PC-9 (cell line): ENCODE measurements around the gene XAB2. TPM values are rescaled to one million over a fixed set of nuclear protein-coding genes. Genes with fewer than 3 reads are reported as not detected.

ENCODE experiments used
- BruUV-seq: library from RNA; stranded (reverse); fragments of 400-500 nt; replicated peaks from 2 replicates; lab custom pipeline; 2021; lab: Mats Ljungman, UMichigan
- CTCF ChIA-PET: fragments of 300-600 bp; sonication (Branson Sonifier 250); formaldehyde crosslinking; loops from one replicate; lab custom pipeline; 2022; ENCODE audit warnings: antibody characterized with exemption; lab: Charles Lee
- POLR2A ChIA-PET: fragments of 300-600 bp; sonication (Branson Sonifier 250); formaldehyde crosslinking; loops from one replicate; lab custom pipeline; 2022; ENCODE audit warnings: antibody characterized with exemption; ENCODE audit not compliant: unreplicated experiment; lab: Charles Lee
- DNase-seq, 2 experiments: peaks; one replicate each; pipeline versions ENCODE4 v3.0.0 to v3.0.0-alpha.2; 2015 to 2022; ENCODE audit warnings: mixed read lengths in 1 of 2
- H2AFZ ChIP-seq: fragments of 200-600 bp; sonication (generic); 2 replicates; pipeline ENCODE4 v1.8.1; 2017; ENCODE audit warnings: antibody characterized with exemption
- H3F3A ChIP-seq: fragments of 200-600 bp; sonication (generic); 2 replicates; pipeline ENCODE4 v1.8.1; 2017; ENCODE audit warnings: antibody characterized with exemption, mild to moderate bottlenecking, low read depth; ENCODE audit not compliant: insufficient read depth
- H3K27ac ChIP-seq: fragments of 200-600 bp; sonication (generic); 2 replicates; pipeline ENCODE4 v1.6.1; 2016; ENCODE audit warnings: mixed run types
- H3K27me3 ChIP-seq: fragments of 200-600 bp; sonication (generic); 2 replicates; pipeline ENCODE4 v1.6.1; 2016; ENCODE audit warnings: low read depth, mixed run types; ENCODE audit not compliant: insufficient read depth
- H3K36me3 ChIP-seq: fragments of 200-600 bp; sonication (generic); 2 replicates; pipeline ENCODE4 v1.6.1; 2016; ENCODE audit warnings: low read depth, mixed run types
- H3K4me1 ChIP-seq: fragments of 200-600 bp; sonication (generic); replicated peaks from 2 replicates; pipeline ENCODE4 v1.6.1; 2016; ENCODE audit warnings: mixed run types; ENCODE audit not compliant: insufficient read depth
- H3K4me2 ChIP-seq: fragments of 200-600 bp; sonication (generic); 2 replicates; pipeline ENCODE4 v1.6.1; 2017; ENCODE audit warnings: mixed run types
- H3K4me3 ChIP-seq: fragments of 200-600 bp; sonication (generic); 2 replicates; pipeline ENCODE4 v1.6.1; 2016; ENCODE audit warnings: mixed run types
- H3K79me2 ChIP-seq: fragments of 200-600 bp; sonication (generic); 2 replicates; pipeline ENCODE4 v1.6.1; 2017; ENCODE audit warnings: low read depth, mixed run types
- H3K9me2 ChIP-seq: fragments of 200-600 bp; sonication (generic); 2 replicates; pipeline ENCODE4 v1.8.1; 2017; ENCODE audit warnings: mild to moderate bottlenecking; ENCODE audit not compliant: insufficient read depth
- H3K9me3 ChIP-seq: fragments of 200-600 bp; sonication (generic); 2 replicates; pipeline ENCODE4 v1.8.1; 2016; ENCODE audit warnings: low read depth; ENCODE audit not compliant: insufficient read depth
- H4K20me1 ChIP-seq: fragments of 200-600 bp; sonication (generic); 2 replicates; pipeline ENCODE4 v1.8.1; 2017; ENCODE audit not compliant: insufficient read depth
- EZH2 ChIP-seq: fragments of 200-600 bp; sonication (generic); IDR thresholded peaks from 2 replicates; pipeline ENCODE4 v1.8.0; 2017; ENCODE audit warnings: antibody characterized with exemption, low read depth
- intact Hi-C: fragments of 100-400 bp; cut with micrococcal nuclease; formaldehyde crosslinking; loops from one replicate; pipeline ENCODE4 v1.10.0; 2022; ENCODE audit not compliant: unreplicated experiment
- total RNA-seq: library from RNA; stranded (reverse); gene quantifications from 2 replicates; pipeline ENCODE4 v1.2.3, GENCODE V29; 2021
- TF ChIP-seq, protein P1 (sequence below): fragments of 200-600 bp; sonication (generic); conservative IDR thresholded peaks from 2 replicates; pipeline ENCODE4 v1.6.1; 2017; ENCODE audit warnings: mixed run types, antibody characterized with exemption, mild to moderate bottlenecking, moderate library complexity

The XAB2 gene
- total RNA-seq, 1 experiment from 2014 or later = 44.9 TPM

DNA sequence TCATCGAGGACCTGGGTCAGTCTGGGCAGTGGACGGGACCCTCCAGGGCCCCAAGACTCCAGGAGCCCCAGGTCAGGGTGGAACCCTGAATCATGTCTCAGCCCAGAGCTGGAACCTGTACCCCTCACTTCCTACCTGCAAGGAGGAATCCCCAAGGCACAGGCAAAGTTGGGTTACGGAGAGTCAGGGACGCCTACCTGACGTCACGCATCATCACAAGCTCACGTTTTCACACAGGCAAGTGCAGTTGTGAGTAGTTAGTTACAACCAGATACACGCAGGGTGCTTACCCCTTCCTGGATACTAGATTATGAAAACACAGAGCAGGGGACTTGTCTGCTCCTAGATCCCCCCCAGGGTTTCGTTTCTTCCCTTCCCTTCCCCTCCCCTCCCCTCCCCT lies 41.4 kb upstream of the XAB2 start:
- no peaks in the 10 kb centered on the region for H3K36me3 ChIP-seq
- H3K4me2 ChIP-seq = no peak overlapping the region
- DNase-seq = no peak
- BruUV-seq = no TSS peak
- ChIA-PET POLR2A (no interaction called here), CTCF (interaction anchor here (0.8 kb wide), 1 partner anchor 266 kb away, joined by 3 read pairs; no protein-coding TSS in a partner anchor)
- H3K9me3 ChIP-seq = 0 out of 2 replicates have a peak, but pooled peaks cover 3% of the 10 kb centered on the region
- no peaks in the 10 kb centered on the region for H3K9me2 ChIP-seq
- TF ChIP-seq, protein P1, sequence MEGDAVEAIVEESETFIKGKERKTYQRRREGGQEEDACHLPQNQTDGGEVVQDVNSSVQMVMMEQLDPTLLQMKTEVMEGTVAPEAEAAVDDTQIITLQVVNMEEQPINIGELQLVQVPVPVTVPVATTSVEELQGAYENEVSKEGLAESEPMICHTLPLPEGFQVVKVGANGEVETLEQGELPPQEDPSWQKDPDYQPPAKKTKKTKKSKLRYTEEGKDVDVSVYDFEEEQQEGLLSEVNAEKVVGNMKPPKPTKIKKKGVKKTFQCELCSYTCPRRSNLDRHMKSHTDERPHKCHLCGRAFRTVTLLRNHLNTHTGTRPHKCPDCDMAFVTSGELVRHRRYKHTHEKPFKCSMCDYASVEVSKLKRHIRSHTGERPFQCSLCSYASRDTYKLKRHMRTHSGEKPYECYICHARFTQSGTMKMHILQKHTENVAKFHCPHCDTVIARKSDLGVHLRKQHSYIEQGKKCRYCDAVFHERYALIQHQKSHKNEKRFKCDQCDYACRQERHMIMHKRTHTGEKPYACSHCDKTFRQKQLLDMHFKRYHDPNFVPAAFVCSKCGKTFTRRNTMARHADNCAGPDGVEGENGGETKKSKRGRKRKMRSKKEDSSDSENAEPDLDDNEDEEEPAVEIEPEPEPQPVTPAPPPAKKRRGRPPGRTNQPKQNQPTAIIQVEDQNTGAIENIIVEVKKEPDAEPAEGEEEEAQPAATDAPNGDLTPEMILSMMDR = no peak
- no peak for TF ChIP-seq EZH2
- peaks cover 76% of the 10 kb centered on the region for H3K27me3 ChIP-seq
- peaks cover 8% of the 10 kb centered on the region; the same call in 1 of the 2 replicates for H3K4me1 ChIP-seq
- no peak overlapping the region for H2AFZ ChIP-seq
- H4K20me1 ChIP-seq = no peaks in the 10 kb centered on the region
- no peaks in the 10 kb centered on the region for H3K79me2 ChIP-seq
- no peaks in the 10 kb centered on the region for H3F3A ChIP-seq
- H3K4me3 ChIP-seq = no peak overlapping the region
- intact Hi-C loops = loop anchor here (10.0 kb wide), 2 partner anchors 254 to 316 kb away; partner anchors contain the start of genes CTXN1 and SNAPC2
- no peak overlapping the region for H3K27ac ChIP-seq

DNA sequence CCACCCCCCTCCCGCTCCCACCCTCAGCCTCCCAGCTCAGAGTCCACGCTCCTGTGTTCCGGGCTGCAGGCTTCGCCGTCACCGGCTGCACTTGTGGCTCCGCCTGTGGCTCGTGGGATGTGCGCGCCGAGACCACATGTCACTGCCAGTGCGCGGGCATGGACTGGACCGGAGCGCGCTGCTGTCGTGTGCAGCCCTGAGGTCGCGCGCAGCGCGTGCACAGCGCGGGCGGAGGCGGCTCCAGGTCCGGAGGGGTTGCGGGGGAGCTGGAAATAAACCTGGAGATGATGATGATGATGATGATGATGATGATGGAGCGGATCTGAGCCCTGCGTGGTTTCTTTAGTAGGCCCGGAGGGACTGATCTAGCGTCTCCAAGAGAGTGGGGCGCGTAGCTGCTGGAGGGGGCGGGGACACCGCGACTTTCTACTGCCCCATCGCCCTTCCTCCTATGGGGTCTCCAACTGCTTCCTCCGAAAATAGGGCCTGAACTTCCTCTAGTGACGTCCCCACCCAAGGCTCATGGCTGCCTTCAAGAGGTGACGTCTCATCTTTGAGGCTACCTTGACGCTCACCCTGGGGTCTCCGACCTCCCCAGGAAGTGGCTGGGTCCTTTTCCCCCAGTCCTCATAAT lies 40.9 kb upstream of the XAB2 start:
- Histone ChIP-seq H4K20me1 (no peaks in the 10 kb centered on the region), H3K4me3 (no peak overlapping the region), H3K27me3 (peaks cover 72% of the 10 kb centered on the region), H2AFZ (no peak overlapping the region), H3K36me3 (no peaks in the 10 kb centered on the region), H3K9me2 (no peaks in the 10 kb centered on the region), H3K27ac (no peak overlapping the region), H3K79me2 (no peaks in the 10 kb centered on the region), H3F3A (no peaks in the 10 kb centered on the region), H3K9me3 (0 out of 2 replicates have a peak, but pooled peaks cover 3% of the 10 kb centered on the region), H3K4me1 (peaks cover 8% of the 10 kb centered on the region; the same call in 1 of the 2 replicates), H3K4me2 (no peak overlapping the region)
- no TSS peak for BruUV-seq
- DNase-seq = no peak
- TF ChIP-seq, protein P1 = no peak
- no peak for TF ChIP-seq EZH2
- ChIA-PET CTCF (interaction anchor here (0.8 kb wide), 1 partner anchor 266 kb away, joined by 3 read pairs; no protein-coding TSS in a partner anchor), POLR2A (no interaction called here)
- intact Hi-C loops = loop anchor here (10.0 kb wide), 2 partner anchors 255 to 315 kb away; partner anchors contain the start of genes CTXN1 and SNAPC2

DNA sequence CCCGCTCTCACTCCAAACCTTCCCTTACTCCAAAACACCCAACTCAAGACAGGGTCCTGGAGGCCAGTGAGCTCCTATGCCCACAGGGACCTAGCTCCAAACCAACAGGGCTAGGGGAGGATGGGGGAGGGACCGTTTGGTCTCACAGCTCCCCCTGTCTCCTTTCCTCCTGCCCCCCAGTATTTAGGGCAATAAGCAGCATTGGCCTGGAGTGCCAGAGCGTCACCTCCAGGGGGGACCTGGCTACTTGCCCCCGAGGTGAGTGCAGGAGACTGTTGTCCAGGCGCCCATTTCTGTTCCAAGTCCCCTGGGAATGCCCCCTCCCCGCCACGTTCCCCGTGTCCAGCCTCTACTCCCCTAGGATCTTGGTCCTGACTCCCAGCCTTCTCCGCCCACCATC lies 40.3 kb upstream of the XAB2 start:
- TF ChIP-seq, protein P1 = no peak
- no peak for TF ChIP-seq EZH2
- Histone ChIP-seq H3F3A (no peaks in the 10 kb centered on the region), H3K4me2 (no peak overlapping the region), H3K36me3 (no peaks in the 10 kb centered on the region), H3K27ac (no peak overlapping the region), H4K20me1 (no peaks in the 10 kb centered on the region), H3K79me2 (no peaks in the 10 kb centered on the region), H3K27me3 (peaks cover 69% of the 10 kb centered on the region), H3K4me3 (no peak overlapping the region), H3K4me1 (peaks cover 8% of the 10 kb centered on the region; the same call in 1 of the 2 replicates), H3K9me3 (0 out of 2 replicates have a peak, but pooled peaks cover 3% of the 10 kb centered on the region), H2AFZ (no peak overlapping the region), H3K9me2 (no peaks in the 10 kb centered on the region)
- BruUV-seq = no TSS peak
- intact Hi-C loops = loop anchor here (10.0 kb wide), 2 partner anchors 255 to 315 kb away; partner anchors contain the start of genes CTXN1 and SNAPC2
- ChIA-PET POLR2A (no interaction called here), CTCF (interaction anchor here (0.6 kb wide), 1 partner anchor 101 kb away, joined by 3 read pairs; no protein-coding TSS in a partner anchor)
- no peak for DNase-seq
